ENCODE measurements around the gene MVB12B.

MVB12B gene

GRCh38 chr9:126331964-126332748, 5.5 kb downstream of the MVB12B start:
- no peak for DNase-seq

DNA sequence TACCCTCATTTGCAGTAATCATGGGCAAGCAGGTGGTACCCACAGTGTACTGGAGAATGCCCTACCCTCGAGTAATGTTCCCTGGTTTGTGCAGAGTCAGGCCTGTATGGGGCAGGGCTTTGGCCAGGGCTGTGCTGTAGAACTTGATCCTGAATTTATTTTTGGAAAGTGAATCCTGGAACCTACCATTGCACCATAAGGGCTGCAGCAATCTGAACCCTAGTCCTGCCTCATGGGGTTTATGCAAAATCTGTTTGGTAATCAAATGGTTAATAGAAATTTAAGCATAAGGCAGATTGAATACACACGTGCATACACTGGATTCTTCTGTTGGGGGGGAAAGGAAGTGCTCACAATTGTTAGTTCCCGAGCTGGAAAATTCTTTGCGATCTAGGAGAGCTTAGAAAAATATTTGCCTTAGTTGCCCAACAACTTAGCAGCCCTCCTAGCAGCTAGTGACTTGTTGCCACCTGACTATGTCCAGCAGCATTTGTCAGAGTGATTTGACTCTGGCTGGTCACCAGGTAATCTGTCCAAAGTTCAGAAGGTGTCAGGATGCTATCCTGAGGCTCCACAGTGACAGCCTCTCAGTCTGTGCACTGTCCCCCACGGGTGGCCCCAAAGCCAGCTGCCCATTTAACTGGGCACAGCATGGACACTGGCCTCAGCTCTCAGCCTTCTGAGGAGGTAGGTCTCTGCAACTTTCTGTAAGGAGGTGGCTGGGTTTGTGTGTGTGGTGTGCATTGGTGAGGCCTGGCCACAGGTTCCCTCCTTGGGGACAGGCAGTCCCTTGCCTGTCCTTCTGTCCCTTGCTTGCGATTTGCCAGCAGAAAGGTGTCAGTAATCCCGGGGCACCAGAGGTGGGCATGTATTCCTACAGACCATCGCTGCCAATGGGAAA, 8.3 kb downstream of the MVB12B start:
- no peak for DNase-seq

DNA sequence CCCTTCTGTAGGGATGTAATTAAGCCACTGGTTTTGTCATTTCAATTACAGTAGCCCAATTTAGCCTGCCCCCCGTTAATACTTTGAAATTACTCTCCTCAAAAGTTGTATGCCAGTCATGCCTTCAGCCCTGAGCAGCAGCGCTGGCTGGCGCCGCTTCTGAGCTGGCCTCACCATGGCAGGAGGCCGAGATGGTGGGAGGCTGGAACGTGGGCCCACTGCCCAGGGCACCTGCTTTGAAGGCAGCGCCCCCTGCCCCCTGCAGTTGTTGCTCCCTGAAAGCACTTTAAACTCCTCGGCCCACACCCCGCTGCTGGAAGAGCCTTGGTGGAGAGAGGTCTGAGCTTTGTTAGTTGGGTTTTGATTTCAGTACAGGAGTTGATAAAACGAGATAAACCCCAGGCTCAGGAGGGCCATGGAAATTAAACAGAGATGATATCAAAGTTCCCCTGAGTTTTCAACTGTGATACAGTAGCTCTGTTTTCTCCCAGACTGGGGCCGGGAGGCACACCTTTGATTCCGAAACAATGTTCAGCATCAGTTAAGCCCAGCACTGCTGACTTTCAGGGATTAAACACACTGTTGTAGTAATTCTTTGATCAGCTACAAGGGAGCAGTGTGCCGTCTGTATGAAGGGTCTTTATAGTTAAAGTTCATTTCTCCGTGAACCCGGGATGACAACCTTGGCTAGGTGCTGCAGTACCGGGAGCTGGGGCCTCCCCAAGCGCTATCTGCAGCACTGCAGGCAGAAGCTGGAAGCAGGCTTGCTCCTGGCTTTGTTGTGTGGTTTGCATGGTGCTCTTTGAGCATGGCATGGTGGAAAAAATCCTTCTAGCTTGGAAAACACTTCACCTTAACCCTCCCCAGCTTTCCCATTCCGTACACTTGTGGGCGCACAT, 9.5 kb downstream of the MVB12B start:
- DNase-seq = no peak

DNA sequence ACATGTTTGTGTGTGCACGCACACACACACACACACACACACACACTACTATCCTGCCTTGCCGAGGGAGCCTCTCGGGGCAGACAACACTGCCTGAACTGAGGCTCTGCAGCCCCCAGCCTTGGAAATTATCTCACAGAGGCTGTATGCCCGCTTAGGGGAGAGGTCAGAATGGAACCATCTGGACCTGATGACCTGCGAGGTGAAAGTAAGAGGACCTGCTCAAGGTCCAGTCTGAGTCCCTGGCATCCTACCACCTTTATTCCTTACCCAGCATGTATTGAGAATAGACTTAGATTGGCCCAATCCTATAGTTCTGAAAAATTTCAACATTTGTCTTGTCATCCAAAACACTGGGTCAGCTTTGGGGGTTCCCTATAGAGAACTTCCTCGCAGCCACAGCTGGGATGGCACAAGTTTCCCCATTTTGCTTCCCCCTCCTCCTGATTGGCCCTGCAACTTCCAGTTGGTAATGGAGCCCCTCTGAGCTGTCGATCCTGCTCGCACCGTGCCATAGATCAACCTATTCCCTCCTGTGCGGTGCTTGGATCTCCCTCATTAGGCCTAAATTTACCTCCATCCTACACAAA, 10.2 kb downstream of the MVB12B start:
- no peak for DNase-seq

DNA sequence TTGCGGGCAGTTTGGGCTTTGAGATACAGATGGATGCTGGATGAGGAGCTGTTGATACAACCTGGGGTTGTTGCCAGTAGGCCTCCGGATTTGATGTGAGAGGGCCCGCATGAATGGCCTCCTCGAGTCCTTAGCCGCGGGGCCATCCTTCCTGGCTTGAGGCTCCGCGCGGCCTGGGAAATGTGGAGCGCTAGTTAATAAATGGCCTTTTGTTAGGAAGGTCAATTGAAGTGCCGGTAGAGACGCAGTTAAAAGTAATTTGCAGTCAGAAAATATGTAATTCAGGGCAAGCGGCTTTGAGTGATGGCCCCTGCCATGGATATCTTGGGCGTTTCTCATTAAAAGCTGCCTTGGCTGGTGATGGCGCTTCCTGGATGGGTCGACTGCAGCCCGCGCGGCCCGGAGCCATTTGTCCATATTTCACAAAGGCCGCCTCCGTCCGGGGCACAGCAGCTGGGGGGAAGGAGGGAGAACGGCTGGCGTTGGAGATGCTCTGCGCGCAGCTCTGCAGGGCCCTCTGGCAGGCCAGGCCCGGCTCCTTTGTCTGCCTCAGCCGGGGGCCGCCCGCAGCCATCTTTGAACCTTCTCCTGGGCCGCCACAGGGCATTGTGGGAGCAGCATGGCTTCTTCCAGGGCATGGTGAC, 11.2 kb downstream of the MVB12B start:
- DNase-seq = no peak

DNA sequence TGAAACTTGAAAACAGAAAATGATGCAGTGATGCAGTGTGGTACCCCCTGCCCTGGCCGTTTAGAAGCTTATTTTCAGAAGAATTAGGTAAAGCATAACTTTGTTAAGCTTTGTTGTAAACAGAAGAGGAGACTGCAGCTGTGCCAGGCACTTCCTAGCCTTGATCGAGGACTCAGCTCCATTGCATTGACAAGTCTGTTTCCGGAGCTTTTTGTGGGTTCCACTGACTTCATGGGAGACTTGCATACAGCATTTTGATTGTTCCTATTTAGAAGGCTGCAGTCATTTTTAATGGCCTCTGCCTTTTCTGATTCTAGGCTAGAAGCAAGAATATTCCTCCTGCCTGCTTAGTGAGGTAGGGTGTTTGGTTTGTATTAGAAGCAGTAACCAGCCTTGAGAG, 12.3 kb downstream of the MVB12B start:
- no peak for DNase-seq

DNA sequence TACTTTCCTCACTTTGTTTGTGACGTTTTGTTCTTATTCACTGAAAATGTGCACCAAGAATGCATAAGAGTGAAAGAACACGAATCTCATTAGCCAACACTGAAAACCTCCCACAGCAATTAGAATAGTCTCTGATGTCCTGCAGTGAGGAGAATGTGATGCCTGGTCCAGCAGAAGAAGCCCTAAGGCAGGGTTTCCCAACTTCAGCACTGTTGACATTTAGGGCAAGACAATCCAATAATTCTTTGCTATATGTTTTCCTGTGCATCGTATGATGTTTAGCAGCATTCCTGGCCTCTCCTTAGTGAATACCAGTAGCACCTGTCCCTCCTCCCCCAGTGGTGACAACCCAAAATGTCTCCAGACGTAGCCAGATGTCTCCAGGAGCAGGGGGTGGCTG, 14.8 kb downstream of the MVB12B start:
- no peak for DNase-seq

GRCh38 chr9:126341902-126342301, 15.3 kb downstream of the MVB12B start:
- no peak for DNase-seq

DNA sequence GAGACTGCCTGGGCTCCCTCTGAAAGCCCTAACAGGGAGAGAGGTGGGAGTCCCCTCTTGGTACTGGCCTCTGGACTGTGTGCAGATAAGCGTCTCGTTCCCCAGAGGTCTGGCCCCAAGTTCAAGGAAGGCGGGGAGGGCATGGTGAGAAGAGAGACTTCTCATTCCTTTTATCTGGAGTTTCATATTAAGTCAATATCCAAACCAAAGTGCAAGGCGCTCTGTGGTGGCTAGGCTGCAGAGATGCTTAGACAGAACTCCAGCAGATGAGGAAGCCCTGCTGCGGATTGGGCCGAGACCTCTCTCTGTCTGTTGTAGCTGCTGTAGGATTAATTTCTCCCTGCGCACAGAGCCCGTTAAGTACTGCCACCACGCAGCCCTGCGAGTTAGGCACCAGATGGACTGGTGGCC, 16.0 kb downstream of the MVB12B start:
- DNase-seq = no peak

DNA sequence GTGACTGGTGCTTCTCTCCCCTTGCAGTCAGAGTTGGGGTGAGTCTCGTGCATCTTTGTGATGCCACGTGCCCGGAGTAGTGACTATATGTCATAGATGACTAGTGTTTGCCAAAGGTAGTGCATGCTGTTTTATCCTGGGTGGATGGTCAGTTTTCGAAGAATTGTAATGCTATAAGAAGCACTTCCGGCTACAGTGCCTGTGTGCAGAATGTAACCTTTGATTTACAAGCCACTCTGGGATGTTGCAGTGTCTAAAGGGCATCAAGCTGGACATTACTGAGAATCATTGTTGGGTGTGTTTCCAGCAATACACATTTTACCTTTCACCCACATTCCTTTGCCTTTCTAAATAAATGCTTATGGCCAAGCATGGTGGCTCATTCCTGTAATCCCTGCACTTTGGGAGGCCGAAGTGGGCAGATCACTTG, 16.7 kb downstream of the MVB12B start:
- no peak for DNase-seq

DNA sequence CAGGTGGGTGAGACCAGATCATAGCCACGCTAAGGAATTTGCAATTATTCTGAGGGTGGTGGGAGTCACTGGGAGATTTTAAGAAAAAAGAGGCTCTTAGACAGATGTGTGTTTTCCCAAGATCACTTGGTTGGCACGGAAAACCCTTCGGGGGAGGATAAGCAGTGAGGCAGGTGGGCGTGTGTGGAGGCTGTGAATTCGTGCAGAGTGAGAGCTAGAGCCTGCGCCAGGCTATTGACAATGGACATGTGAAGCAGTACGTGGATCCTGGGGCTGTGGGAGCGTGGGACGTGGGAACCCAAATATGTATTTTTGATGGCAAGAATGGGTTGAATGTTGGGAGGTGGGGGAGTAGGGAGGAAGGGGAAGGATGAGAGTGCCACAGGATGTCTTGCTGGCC, 19.4 kb downstream of the MVB12B start:
- DNase-seq = no peak

DNA sequence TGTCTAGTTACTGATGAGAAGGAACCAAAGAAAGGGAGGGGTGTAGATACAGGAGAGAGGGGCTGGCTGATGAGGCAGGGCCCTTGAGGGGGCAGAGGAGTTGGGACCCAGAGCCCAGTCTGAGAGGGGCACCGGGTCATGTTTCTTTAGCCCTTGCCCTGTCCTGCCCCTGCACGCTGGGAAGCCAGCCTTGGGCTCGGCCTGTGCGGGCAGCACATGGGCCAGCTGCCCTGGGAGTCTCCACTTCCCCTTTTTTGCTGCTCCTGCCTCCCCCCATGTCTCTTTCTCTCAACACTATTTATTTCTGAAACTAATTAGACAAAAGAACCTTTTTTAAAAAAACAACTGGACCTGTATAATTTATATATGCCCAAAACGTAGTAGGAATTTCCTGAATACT, 20.5 kb downstream of the MVB12B start:
- DNase-seq = no peak

DNA sequence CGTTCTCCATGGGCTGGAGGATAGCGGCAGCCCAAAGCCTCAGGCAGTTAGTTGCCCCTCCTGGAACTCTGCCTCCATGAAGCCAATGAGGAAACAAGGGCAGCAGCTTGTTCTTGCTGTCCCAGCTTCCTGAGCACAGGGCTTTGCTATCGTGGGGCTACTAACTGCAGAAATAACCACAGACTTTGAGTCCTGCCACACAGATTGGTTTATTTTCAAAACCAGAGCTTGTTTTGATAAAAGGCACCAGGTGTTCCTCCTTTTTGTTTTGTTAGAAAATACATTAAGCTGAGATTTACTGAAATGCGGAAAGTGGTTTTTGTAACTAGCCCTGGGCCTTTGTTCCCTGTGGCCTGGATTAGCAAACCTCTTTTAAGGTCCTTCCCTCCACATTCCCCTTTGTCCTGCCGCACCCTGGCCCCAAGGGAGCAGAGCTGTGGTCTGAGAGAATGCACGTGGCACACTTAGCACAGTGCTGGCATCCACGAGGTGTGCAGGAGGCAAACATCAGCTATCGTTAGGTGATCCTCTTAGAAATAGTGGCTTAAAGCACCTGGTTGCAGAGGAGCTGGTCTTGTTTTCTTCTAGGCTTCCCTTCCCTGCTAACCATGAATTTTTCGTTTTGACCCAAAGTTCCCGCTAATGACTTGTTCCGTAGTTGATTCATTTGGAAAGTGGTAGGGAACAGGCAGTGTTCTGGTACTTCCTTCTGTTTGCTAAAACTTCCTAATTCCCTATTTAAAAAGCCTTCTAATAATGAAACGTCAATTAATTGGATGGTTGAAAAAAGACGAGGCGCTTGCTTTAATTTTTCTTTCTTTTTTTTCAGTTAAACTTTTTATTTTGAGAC, 21.5 kb downstream of the MVB12B start:
- DNase-seq = no peak

GRCh38 chr9:126348911-126349550, 22.4 kb downstream of the MVB12B start:
- DNase-seq = no peak

- no peak for DNase-seq
Measured at GRCh38 chr9:126354887-126355770, 28.5 kb downstream of the MVB12B start.

GRCh38 chr9:126357074-126357473, 30.4 kb downstream of the MVB12B start:
- DNase-seq = no peak

DNA sequence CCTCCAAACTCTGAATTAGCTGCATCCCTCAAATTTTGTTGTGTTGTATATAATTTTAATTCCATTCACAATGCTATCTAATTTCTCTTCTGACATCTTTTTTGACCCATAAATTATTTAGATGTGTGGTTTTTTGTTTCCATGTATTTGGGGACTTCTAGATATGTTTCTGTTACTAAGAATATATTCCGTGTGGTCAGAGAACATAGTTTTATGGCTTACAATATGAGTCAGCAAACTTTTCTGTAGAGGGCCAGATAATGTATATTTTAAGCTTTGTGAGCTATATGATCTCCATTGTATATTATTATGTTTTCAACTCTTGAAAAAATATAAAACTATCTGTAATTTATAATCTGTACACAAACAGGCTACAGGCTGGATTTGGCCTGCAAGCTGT, 33.4 kb downstream of the MVB12B start:
- no peak for DNase-seq

DNA sequence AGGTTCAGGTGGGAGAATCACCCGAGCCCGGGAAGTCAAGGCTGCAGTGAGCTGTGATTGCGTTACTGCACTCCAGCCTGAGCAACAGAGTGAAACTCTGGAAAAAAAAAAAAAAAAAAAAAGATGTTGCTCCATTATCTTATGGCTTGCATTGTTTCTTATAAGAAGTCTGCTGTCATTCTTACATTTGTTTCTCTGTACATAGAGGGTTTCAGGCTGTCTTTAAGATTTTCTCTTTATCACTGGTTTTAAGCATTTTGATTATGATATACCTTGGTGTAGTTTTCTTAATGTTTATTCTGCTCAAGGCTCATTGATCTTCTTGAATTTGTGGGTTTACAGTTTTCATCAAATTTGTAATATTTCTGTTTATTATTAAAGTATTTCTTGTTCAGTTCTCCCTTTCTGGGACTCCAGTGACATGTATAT, 35.2 kb downstream of the MVB12B start:
- DNase-seq = no peak

GRCh38 chr9:126363250-126363649, 36.6 kb downstream of the MVB12B start:
- no peak for DNase-seq
